K562 (cell line): ENCODE results near the gene NOLC1. TPM values are rescaled to one million over a fixed set of nuclear protein-coding genes. Genes with fewer than 3 reads are reported as not detected.

Source experiments
- BRCA1 ChIP-seq, 2 experiments: fragments of 450-650 bp in 1 of 2; sonication (generic) in 1 of 2; formaldehyde crosslinking in 1 of 2; IDR thresholded peaks; 2 replicates each; pipeline versions ENCODE4 v1.5.0 to v1.6.1; 2017 to 2020; ENCODE audit warnings: mild to moderate bottlenecking in 1 of 2, missing genetic modification reagents in 1 of 2
- CAMTA2 ChIP-seq: fragments of 250-450 bp; sonication (Bioruptor Pico); conservative IDR thresholded peaks from 2 replicates; pipeline ENCODE4 v1.5.1; 2022
- FOXA3 ChIP-seq, 2 experiments: fragments of 450-650 bp in 1 of 2; sonication (generic) in 1 of 2; formaldehyde crosslinking; IDR thresholded peaks in 1 of 2; conservative IDR thresholded peaks in 1 of 2; 2 replicates each; pipeline versions ENCODE4 v1.4.0 to v1.8.0; 2020 to 2022; ENCODE audit warnings: mild to moderate bottlenecking in 2 of 2, missing genetic modification reagents in 1 of 2
- FOXK2 ChIP-seq, 2 experiments: fragments of 450-650 bp; IDR thresholded peaks in 1 of 2; conservative IDR thresholded peaks in 1 of 2; 2 replicates each; pipeline ENCODE4 v1.6.1; 2016; ENCODE audit warnings: low read depth in 2 of 2, mild to moderate bottlenecking in 1 of 2
- HINFP ChIP-seq: fragments of 450-650 bp; conservative IDR thresholded peaks from 2 replicates; pipeline ENCODE4 v1.6.1; 2016; ENCODE audit warnings: missing genetic modification characterization, low read depth, mild to moderate bottlenecking, control low read depth, missing compliant biosample characterization
- HNRNPL ChIP-seq: fragments of 200-400 bp; formaldehyde crosslinking; IDR thresholded peaks from 2 replicates; pipeline ENCODE4 v1.6.1; 2017; ENCODE audit warnings: low read depth, mild to moderate bottlenecking, low read length
- KAT8 ChIP-seq: fragments of 450-650 bp; IDR thresholded peaks from 2 replicates; pipeline ENCODE4 v1.6.1; 2016; ENCODE audit warnings: low read depth, mild to moderate bottlenecking
- NFIX ChIP-seq: fragments of 250-450 bp; sonication (Bioruptor Pico); IDR thresholded peaks from 2 replicates; pipeline ENCODE4 v1.4.0; 2020; ENCODE audit warnings: low read depth, mild to moderate bottlenecking, moderate library complexity
- PHB ChIP-seq: fragments of 250-450 bp; sonication (Bioruptor Pico); IDR thresholded peaks from 2 replicates; pipeline ENCODE4 v1.5.0; 2021
- POLR2AphosphoS5 ChIP-seq: IDR thresholded peaks from 2 replicates; pipeline ENCODE4 v1.6.1; 2011; ENCODE audit warnings: mild to moderate bottlenecking, low read depth, low read length, moderate library complexity; ENCODE audit not compliant: control insufficient read depth, insufficient read depth
- POLR2G ChIP-seq: fragments of 200-400 bp; formaldehyde crosslinking; IDR thresholded peaks from 2 replicates; pipeline ENCODE4 v1.6.1; 2017; ENCODE audit warnings: low read depth, mild to moderate bottlenecking, antibody characterized with exemption, low read length, moderate library complexity
- POLR3A ChIP-seq: IDR thresholded peaks from 2 replicates; pipeline ENCODE4 v1.6.1; 2011; ENCODE audit warnings: borderline replicate concordance, mild to moderate bottlenecking, moderate library complexity; ENCODE audit not compliant: insufficient read length, insufficient read depth; ENCODE audit errors: extremely low read depth
- RNF2 ChIP-seq: sonication (generic); IDR thresholded peaks from 2 replicates; pipeline ENCODE4 v1.6.1; 2016
- STAT5B ChIP-seq: fragments of 250-450 bp; sonication (Bioruptor Pico); IDR thresholded peaks from 2 replicates; pipeline ENCODE4 v1.8.0; 2021; ENCODE audit warnings: mild to moderate bottlenecking, inconsistent platforms
- ZNF318 ChIP-seq, 2 experiments: fragments of 450-650 bp; IDR thresholded peaks; 2 replicates each; pipeline ENCODE4 v1.6.1; 2016; ENCODE audit warnings: mild to moderate bottlenecking in 2 of 2, borderline replicate concordance in 1 of 2, low read depth in 1 of 2, moderate library complexity in 1 of 2
- polyA plus RNA-seq, 8 experiments: library from polyadenylated mRNA; depleted of rRNA in 4 of 8; stranded (reverse) in 5 of 8; unstranded in 3 of 8; fragments of >200 nt; fragmentation: Nextera tagmentation in 2 of 8; fragmentation: Illumina TruSeq in 1 of 8; extraction: Ambion mirVana in 2 of 8; extraction: Trizol in 1 of 8; gene quantifications; 2 replicates each; pipeline versions ENCODE4 v1.2.1 to v1.2.3, GENCODE V29; 2011 to 2014; ENCODE audit warnings: inconsistent platforms in 1 of 8, missing spikeins in 1 of 8
- total RNA-seq, 7 experiments: library from RNA; depleted of rRNA in 6 of 7; stranded (reverse); fragments of >200 nt in 6 of 7; fragmentation: Illumina TruSeq in 2 of 7; extraction: Trizol in 2 of 7; gene quantifications; 2 replicates each; pipeline versions ENCODE4 v1.2.1 to v1.2.3, GENCODE V29; 2011 to 2021; ENCODE audit warnings: low replicate concordance in 1 of 7

NOLC1 gene
- total and polyA plus RNA-seq, 9 of the 15 experiments (the other 6 are each of a cell fraction or from before 2014, with no cell fraction given), result 102 to 310 (median 165) TPM

- TF ChIP-seq HINFP (tag) (peak; percentile 87), PHB (CRISPR knock-in tag) (no peak), CAMTA2 (no peak), ZNF318 (IDR thresholded peaks at IDR 0.05; ENCODE audit: borderline replicate concordance in 1 of 2, low read depth in 1 of 2) (no peak), POLR3A (no peak), RNF2 (no peak; the same call in 1 of the 2 replicates), KAT8 (no peak), NFIX (no peak), BRCA1 (IDR thresholded peaks at IDR 0.05) (no peak), BRCA1 (CRISPR knock-in tag; IDR thresholded peaks at IDR 0.05) (no peak), FOXA3 (CRISPR knock-in tag; conservative IDR thresholded peaks at IDR 0.05 in 1 of 2, IDR thresholded peaks at IDR 0.05 in 1 of 2) (peak in 1 of 2 experiments; percentile 53; a peak in 1 of 4 replicates), POLR2AphosphoS5 (peak; percentile 72), HNRNPL (no peak), POLR2G (peak; percentile 99), STAT5B (CRISPR knock-in tag) (no peak), FOXK2 (conservative IDR thresholded peaks at IDR 0.05 in 1 of 2, IDR thresholded peaks at IDR 0.05 in 1 of 2; ENCODE audit: low read depth in 2 of 2) (peak; percentile 92)
Observed at GRCh38 chr10:102151774-102152544, at the start of gene NOLC1 (continued).
